Hematopoietic multipotent progenitor cell treated with erythropoietin and hydrocortisone succinate and interleukin-3 and kit ligand, for 17 days (in vitro differentiated cells): ENCODE data around the gene ARFGAP2.
"Not testable (repeated sequence)": the region's sequence is repeated elsewhere in the genome, so short reads cannot be mapped to it uniquely, and the experiment has no call there.

Experiments used
- DNase-seq: peaks from one replicate; pipeline ENCODE4 v3.0.0-alpha.2; 2015; ENCODE audit warnings: low spot score

The ARFGAP2 gene

DNA sequence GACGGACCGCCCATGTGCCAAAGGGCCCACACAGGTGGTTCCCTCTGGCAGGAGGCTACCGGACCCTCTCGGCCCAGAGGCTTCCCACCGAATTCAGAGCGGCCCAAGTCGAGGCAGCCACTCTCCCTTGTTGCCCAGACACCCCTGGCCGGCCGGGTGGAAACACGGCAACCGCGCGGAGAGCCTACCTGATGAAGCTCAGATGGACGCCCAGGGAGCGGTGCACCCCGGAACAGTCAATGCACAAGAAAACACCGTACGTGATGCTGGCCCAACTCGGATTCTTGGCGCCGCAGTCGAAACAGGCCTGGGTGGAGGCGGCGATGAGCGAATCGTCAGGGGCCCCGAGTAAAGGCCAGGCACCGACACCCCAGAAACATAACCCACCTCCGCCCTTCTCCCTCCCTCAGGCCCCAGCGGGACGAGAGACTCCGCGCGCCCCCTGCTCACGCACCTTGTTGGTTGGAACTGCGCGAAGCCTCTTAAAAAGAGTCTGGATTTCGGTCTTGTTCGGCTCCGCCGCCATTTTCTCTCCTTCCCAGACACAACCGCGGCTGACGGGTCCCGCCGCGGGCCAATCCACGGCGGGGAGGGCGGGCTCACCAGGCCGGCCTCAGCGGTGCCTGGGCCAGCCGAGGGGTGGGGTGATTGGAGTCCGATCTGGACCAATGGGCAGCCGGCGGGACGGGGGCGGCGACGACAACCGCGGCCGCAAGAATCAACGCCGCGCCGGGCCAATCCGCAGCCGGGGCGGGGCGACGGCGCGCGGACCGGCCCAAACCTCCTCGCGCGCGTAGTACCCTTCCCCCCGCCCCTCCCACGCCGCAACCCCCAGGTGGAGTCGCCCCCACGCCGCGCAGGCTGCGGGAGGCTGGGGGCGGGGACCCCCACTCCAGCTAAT is at the start of gene ARFGAP2:
Gene ARFGAP2, minus strand, starts transcription at position 552 of the 901 bp plus-strand sequence. Its CDS starts 26 bp downstream, at position 526.
- DNase-seq: peak; percentile 96

DNA sequence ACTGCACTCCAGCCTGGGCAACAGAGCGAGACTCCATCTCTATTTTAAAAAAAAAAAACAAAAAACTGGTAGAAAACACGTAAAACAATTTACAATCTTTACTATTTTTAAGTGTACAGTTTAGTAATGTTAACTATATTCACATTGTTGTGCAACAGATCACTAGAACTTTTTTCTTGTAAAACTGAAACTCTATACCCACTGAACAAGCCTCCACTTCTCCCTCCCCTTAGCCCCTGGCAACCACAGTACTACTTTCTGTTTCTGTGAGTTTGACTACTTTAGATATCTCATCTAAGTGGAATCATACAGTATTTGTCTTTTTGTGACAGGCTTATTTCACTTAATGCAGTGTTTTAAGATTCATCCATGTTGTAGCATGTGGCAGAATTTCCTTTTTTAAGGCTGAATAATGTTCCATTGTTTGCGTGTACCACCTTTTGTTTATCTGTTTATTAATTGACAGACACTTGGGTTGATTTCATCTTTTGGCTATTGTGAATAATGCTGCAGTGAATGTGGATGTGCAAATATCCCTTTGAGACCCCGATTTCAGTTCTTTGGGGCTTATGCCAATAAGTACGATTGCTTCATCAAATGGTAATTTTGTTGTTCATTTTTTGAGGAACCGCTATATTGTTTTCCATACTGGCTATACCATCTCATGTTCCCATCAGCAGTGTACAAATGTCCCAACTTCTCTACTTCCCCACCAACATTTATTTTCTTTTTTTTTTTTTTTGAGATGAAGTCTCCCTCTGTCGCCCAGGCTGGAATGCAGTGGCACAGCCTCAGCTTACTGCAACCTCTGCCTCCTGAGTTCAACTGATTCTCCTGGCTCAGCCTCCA is 49.1 kb upstream of the ARFGAP2 start:
- no peak for DNase-seq

DNA sequence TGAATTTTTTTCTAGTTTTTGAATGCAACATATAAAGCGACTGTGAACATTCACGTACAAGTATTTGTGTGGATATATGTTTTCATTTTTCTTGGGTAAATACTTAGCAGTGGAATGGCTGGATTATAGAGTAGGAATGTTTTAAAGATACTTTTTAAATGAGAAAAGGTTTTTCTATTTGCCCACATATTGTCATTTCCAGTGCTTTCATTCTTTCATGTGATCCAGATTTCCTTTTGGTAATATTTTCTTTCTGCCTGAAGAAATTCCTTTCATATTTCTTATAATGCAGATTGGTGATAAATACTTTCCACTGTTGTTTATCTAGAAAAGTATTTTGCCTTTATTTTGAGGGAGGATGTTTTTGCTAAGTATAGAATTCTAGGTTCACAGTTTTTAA is 46.0 kb upstream of the ARFGAP2 start:
- DNase-seq: no peak

DNA sequence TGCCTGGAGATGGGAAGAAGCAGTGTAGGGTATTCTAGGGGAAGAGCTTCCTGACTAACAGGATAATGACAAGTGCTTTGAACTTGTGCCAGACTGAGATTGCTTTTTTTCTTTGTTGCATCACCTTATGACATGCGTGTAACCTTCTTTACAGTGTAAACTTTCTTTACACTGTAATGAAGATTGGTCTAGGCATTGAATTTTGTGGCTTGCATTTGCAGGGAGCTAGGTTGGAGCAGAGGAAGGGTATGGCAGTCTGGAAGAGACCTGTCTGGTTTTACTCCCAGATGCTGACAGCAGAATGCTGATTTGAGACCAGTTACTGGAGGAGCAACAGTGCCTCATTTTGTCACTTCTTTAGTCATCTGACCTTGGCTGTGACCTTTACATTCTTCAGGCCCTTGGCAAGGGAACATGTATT is 43.7 kb upstream of the ARFGAP2 start:
- no peak for DNase-seq

DNA sequence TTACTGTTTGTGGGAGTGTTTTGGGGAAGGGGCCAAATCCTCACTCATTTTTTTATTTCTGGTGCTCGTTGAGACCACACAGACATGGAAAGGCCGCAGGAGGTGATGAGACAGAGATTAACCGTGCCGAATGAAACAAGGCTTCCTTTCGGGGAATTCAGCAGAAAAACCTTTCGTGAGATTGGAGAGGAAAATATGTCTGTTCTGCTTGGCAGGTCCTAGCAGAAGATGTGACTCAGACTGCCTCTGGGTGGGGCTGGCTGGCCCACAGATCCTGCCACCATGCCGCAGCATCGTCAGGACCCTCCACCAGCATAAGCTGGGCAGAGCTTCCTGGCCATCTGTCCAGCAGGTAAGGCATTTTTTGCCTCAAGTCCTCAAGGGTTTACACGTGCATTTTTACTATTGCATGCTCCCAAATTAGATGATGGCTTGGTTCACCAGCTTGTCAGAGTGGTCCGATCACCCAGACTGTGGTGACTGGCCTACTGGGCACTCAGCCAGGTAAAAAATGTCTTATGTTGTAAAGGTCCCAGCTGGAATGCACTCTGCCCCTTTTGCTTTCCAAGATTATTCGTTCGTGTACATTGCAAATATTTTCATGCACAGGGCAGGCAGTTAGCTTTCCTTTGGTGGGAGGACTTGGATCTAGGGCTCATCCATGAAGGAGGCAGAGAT is 39.6 kb upstream of the ARFGAP2 start:
- peak; percentile 77 for DNase-seq

DNA sequence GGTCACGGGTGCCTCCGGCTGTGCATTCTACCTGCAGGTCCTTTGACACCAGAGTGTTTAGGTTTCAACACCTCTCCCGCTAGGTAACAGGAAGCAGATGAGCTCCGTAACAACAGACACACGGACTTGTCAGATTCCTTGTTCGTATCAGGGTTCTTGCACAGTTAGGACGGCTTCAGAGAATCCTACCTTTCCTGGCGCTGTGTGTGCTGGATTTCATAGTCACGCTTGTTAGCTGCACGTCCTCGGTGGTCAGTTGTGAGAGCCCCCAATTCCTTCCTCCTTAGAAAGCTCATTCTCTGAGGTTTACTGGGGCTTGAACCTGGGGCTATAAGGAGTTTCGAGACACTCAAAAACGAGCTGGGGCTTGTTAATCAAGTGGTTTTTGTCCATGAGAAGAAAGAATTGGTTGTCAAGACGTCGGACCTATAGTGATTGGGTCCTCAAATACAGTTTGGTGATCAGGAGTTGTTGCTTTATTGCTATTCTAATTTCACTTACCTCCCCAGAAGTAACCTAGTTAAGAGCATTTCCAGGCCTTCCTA is 38.8 kb upstream of the ARFGAP2 start:
- no peak for DNase-seq

GRCh38 chr11:47213950-47214565 is 37.4 kb upstream of the ARFGAP2 start:
- peak; percentile 93 for DNase-seq

DNA sequence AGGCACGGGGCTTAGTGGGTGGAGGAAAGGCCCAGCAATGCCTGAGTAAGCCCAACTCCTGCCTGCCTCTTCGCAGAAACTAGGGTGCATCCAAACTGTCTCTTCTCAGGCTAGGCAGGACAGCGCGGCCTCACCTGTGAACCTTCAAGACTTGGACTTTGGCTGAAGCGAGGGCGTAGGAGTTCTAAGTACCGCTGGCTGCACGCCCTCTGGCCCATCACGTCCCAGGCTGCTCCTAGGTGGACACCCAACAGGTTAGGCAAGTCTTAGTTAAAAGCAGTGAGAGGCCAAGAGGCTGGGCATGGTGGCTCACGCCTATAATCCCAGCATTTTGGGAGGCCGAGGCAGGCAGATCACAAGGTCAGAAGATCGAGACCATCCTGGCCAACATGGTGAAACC is 36.3 kb upstream of the ARFGAP2 start:
- DNase-seq: no peak

DNA sequence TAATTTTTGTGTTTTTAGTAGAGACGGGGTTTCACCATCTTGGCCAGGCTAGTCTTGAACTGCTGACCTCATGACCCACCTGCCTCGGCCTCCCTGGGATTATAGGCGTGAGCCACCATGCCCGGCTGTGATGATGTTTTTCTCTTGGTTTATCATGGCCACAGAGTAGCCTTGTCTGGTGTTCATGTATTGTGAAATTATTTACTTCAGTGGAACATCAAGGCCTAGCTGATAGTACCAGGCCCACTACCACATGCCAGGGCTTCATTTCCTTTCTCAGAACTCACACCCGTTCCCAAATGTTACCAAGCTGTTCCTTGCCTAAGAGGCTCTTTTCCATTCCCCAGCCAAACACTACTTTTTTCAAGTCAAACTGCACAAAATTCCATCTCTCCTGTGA is 31.9 kb upstream of the ARFGAP2 start:
- DNase-seq: no peak

DNA sequence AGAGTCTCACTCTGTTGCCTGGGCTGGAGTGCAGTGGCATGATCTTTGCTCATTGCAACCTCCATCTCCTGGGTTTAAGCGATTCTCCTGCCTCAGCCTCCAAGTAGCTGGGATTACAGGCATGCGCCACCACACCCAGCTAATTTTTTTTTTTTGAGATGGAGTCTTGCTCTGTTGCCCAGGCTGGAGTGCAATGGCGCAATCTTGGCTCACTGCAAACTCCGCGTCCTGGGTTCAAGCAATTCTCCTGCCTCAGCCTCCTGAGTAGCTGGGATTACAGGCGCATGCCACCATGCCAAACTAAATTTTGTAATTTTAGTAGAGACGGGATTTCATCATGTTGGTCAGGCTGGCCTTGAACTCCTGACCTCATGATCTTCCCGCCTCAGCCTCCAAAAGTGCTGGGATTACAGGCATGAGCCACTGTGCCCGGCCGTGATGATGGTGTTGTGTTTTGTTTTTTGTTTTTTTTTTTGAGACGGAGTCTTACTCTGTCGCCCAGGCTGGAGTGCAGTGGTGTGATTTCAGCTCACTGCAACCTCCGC is 31.4 kb upstream of the ARFGAP2 start:
- DNase-seq: not testable (repeated sequence)

DNA sequence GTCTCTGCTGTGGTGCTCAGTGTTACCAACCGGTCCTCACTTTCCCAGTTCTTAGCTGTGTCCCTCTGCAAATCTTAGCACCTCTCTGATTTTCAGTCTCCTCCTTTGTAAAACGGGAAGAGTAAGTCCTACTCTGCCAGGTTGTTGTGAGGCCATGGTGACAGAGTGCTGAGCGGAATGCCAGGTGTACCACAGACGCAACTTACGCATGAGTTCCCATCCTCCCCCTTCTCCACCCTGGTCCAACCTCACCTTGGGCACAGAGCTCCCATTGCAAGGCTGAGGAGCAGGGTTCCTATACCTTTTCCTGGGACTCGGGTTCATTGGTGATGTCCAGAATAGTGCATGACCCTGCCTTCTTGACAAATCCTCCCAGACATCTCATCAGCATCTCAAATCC is 30.8 kb upstream of the ARFGAP2 start:
- DNase-seq: no peak

- not testable (repeated sequence) for DNase-seq
These were observed 29.9 kb upstream of the ARFGAP2 start for GRCh38 chr11:47206577-47206976.

DNA sequence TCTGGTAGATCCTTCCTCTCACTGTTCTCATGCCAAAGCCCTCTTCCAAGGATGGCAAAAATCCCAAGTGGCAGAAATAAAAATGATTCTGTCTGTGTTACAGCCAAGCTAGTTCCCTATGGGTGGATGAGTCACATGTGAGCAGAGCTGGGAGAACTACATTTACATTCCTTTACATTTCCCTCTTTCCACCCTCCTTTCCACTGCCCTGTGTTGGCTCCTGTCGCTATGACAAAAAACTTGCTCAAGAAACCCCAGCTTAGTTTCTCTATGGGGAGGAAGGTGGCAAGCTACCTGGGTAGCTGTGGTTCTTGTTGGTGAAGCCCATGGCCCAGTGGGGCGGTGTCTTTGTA is 27.9 kb upstream of the ARFGAP2 start:
- DNase-seq: no peak

DNA sequence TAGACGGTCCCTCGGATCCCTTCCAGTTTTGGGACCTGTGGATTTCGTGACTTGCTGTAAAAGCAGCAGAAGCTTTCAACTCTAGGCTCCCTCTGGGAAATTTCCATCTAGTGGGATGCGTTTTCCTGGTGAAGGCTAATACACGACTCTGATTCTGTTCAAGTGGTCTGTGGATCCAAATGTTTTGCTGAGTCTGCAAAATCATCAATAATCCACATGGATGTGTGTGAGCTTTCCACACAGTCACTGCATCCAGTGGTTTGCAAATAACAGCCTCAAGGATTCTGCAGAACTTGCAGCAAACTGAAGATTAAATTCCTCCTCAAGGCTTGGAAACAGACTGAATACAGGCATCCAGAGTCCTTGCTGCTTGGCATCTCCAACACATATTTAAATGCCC is 25.9 kb upstream of the ARFGAP2 start:
- DNase-seq: no peak

GRCh38 chr11:47201015-47201414 is 24.3 kb upstream of the ARFGAP2 start:
- DNase-seq: no peak

GRCh38 chr11:47198161-47198560 is 21.5 kb upstream of the ARFGAP2 start:
- not testable (repeated sequence) for DNase-seq

GRCh38 chr11:47192111-47192510 is 15.4 kb upstream of the ARFGAP2 start:
- no peak for DNase-seq

DNA sequence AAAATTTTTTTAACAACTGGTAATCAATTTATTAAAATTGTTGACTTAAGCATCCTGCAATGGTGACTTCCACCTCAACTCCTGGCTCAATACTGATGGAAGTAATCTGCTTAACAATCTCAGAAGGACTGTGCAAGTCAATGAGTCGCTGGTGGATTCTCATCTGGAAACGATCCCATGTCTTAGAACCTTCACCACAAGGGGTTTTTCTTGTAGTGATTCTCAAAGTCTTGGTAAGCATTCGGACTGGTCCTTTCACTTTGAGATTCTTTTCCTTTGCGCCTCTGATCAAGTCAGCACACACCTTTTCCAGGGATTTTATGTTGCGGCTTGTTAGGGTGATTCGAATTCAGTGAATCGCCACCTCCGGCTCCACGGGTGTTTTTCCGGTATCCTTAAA is 14.5 kb upstream of the ARFGAP2 start:
- not testable (repeated sequence) for DNase-seq

GRCh38 chr11:47189100-47189834 is 12.6 kb upstream of the ARFGAP2 start:
- DNase-seq: no peak

- no peak for DNase-seq
These were observed 11.6 kb upstream of the ARFGAP2 start for GRCh38 chr11:47188259-47188658.

DNA sequence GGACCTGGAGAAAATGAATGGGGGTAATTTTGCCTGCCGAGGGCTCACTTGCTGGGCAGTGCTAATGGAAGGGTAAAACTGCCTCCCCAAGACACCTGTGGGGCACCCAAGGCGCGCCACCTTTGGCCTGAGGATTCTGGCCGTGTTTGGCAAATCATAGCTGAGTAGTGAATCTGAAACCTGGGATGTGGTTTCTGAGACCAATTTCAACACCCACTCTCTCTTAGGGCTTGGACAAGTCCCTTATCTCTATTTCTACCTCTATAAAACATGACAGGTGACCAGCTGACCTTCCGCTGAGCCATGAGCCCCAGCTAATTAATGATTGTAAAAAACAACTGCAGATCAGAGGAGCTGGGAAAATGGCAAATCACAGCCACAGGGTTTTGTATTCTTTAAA is 11.0 kb upstream of the ARFGAP2 start:
- no peak for DNase-seq
